Astrocyte (in vitro differentiated cells and primary cell): Measurements from ENCODE around the gene C16orf96.
A peak's percentile ranks its signal among the peaks of the same experiment; 100 is the strongest.

ENCODE experiments used
- CTCF ChIP-seq: IDR thresholded peaks from 2 replicates; pipeline ENCODE4 v1.5.1; 2011; ENCODE audit warnings: low read depth, mild to moderate bottlenecking, inconsistent platforms, low read length, moderate library complexity; ENCODE audit not compliant: insufficient read depth
- EZH2 ChIP-seq: IDR thresholded peaks from 2 replicates; pipeline ENCODE4 v1.6.1; 2012; ENCODE audit warnings: mild to moderate bottlenecking, low read length, inconsistent platforms; ENCODE audit not compliant: insufficient read depth

GRCh38 chr16:4601864-4602186 is 45.7 kb downstream of the C16orf96 start:
- no peak for TF ChIP-seq CTCF
- peak; percentile 48 for TF ChIP-seq EZH2
